IMR-90 (cell line): ENCODE results near the gene PIK3CB. TPM values are rescaled to one million over a fixed set of nuclear protein-coding genes. Genes with fewer than 3 reads are reported as not detected.

Experiments used
- ATAC-seq: fragments of 200-7000 bp; cut with Tn5 transposase; 2 replicates; pipeline ENCODE4 v1.9.1; 2020; ENCODE audit warnings: low read depth, mild to moderate bottlenecking, moderate library complexity
- Bru-seq: library from RNA; stranded (reverse); fragments of 400-500 nt; gene quantifications from one replicate; lab custom pipeline; 2021; lab: Mats Ljungman, UMichigan
- BruChase-seq, 2 experiments: library from RNA; stranded (reverse); fragments of 400-500 nt; gene quantifications; one replicate each; lab custom pipeline; 2021; lab: Mats Ljungman, UMichigan
- BruUV-seq: library from RNA; stranded (reverse); fragments of 400-500 nt; replicated peaks from 2 replicates; lab custom pipeline; 2021; lab: Mats Ljungman, UMichigan
- CTCF ChIA-PET: fragments of 300-600 bp; formaldehyde crosslinking; extraction: SDS; loops from one replicate; lab custom pipeline; 2021; ENCODE audit warnings: antibody characterized with exemption; lab: Yijun Ruan, JAX
- POLR2A ChIA-PET: fragments of 300-600 bp; sonication (Branson Sonifier 250); formaldehyde crosslinking; loops from one replicate; lab custom pipeline; 2022; ENCODE audit warnings: antibody characterized with exemption; ENCODE audit not compliant: unreplicated experiment; lab: Charles Lee
- DNase-seq: peaks from one replicate; pipeline ENCODE4 v3.0.0; 2013
- H2AFZ ChIP-seq: replicated peaks from 2 replicates; pipeline ENCODE3; 2013; ENCODE audit warnings: low read length, mild to moderate bottlenecking; ENCODE audit not compliant: poor library complexity
- H2AK5ac ChIP-seq: 2 replicates; pipeline ENCODE4 v1.6.1; 2013; ENCODE audit warnings: low read depth, low read length, inconsistent platforms
- H2AK9ac ChIP-seq: replicated peaks from 2 replicates; pipeline ENCODE3; 2013; ENCODE audit warnings: mild to moderate bottlenecking, low read depth, low read length, moderate library complexity; ENCODE audit not compliant: poor library complexity
- H2BK120ac ChIP-seq: 2 replicates; pipeline ENCODE4 v1.6.1; 2013; ENCODE audit warnings: low read depth, low read length, inconsistent platforms
- H2BK15ac ChIP-seq: 3 replicates; pipeline ENCODE4 v1.6.1; 2013; ENCODE audit warnings: low read depth, low read length, inconsistent platforms
- H2BK20ac ChIP-seq: 2 replicates; pipeline ENCODE4 v1.6.1; 2013; ENCODE audit warnings: low read depth, mild to moderate bottlenecking, inconsistent platforms, low read length, moderate library complexity
- H2BK5ac ChIP-seq: 2 replicates; pipeline ENCODE4 v1.6.1; 2013; ENCODE audit warnings: mild to moderate bottlenecking, low read depth, low read length, inconsistent platforms; ENCODE audit not compliant: poor library complexity, severe bottlenecking
- H3K14ac ChIP-seq: replicated peaks from 2 replicates; pipeline ENCODE4 v1.6.1; 2013; ENCODE audit warnings: low read depth, low read length, inconsistent platforms
- H3K18ac ChIP-seq: 2 replicates; pipeline ENCODE4 v1.6.1; 2013; ENCODE audit warnings: low read depth, low read length, control low read depth
- H3K23ac ChIP-seq: 2 replicates; pipeline ENCODE4 v1.6.1; 2013; ENCODE audit warnings: low read depth, low read length, inconsistent platforms
- H3K27ac ChIP-seq: 2 replicates; pipeline ENCODE4 v1.5.1; 2013; ENCODE audit warnings: mild to moderate bottlenecking, control low read depth, low read length; ENCODE audit not compliant: insufficient read depth
- H3K27me3 ChIP-seq: 2 replicates; pipeline ENCODE4 v1.6.1; 2013; ENCODE audit warnings: low read length; ENCODE audit not compliant: control insufficient read depth, insufficient read depth
- H3K36me3 ChIP-seq: 2 replicates; pipeline ENCODE4 v1.6.1; 2013; ENCODE audit warnings: low read length, mixed read lengths; ENCODE audit not compliant: control insufficient read depth, insufficient read depth
- H3K4ac ChIP-seq: 2 replicates; pipeline ENCODE4 v1.6.1; 2013; ENCODE audit warnings: low read depth, low read length, inconsistent platforms
- H3K4me1 ChIP-seq: 2 replicates; pipeline ENCODE4 v1.6.1; 2013; ENCODE audit warnings: low read length, mixed read lengths; ENCODE audit not compliant: control insufficient read depth, insufficient read depth
- H3K4me2 ChIP-seq: 2 replicates; pipeline ENCODE4 v1.6.1; 2013; ENCODE audit warnings: low read depth, mild to moderate bottlenecking, control low read depth, low read length, moderate library complexity
- H3K4me3 ChIP-seq: 2 replicates; pipeline ENCODE4 v1.5.1; 2013; ENCODE audit warnings: low read depth, mild to moderate bottlenecking, control low read depth, low read length, moderate library complexity; ENCODE audit not compliant: insufficient read depth
- H3K56ac ChIP-seq: 2 replicates; pipeline ENCODE4 v1.6.1; 2013; ENCODE audit warnings: low read length, inconsistent platforms; ENCODE audit not compliant: insufficient read depth; ENCODE audit errors: extremely low read depth
- H3K79me1 ChIP-seq, 2 experiments: 2 replicates each; pipeline ENCODE4 v1.6.1; 2013; ENCODE audit warnings: low read length in 2 of 2, inconsistent platforms in 1 of 2, low read depth in 1 of 2
- H3K9ac ChIP-seq: 2 replicates; pipeline ENCODE4 v1.6.1; 2013; ENCODE audit warnings: low read depth, low read length, control low read depth
- H3K9me1 ChIP-seq: 2 replicates; pipeline ENCODE4 v1.6.1; 2013; ENCODE audit warnings: low read length, inconsistent platforms; ENCODE audit not compliant: insufficient read depth
- H3K9me3 ChIP-seq: 2 replicates; pipeline ENCODE4 v1.6.1; 2013; ENCODE audit warnings: low read length; ENCODE audit not compliant: control insufficient read depth, insufficient read depth
- H4K20me1 ChIP-seq: 2 replicates; pipeline ENCODE4 v1.6.1; 2013; ENCODE audit warnings: low read length, inconsistent platforms; ENCODE audit not compliant: insufficient read depth
- H4K5ac ChIP-seq: 2 replicates; pipeline ENCODE4 v1.6.1; 2013; ENCODE audit warnings: mild to moderate bottlenecking, low read depth, low read length, control low read depth
- H4K8ac ChIP-seq, 2 experiments: 2 replicates each; pipeline ENCODE4 v1.6.1; 2013; ENCODE audit warnings: low read depth in 2 of 2, low read length in 2 of 2, control low read depth in 1 of 2, inconsistent platforms in 1 of 2
- H4K91ac ChIP-seq: 2 replicates; pipeline ENCODE4 v1.6.1; 2013; ENCODE audit warnings: low read depth, low read length, inconsistent platforms; ENCODE audit not compliant: insufficient read depth
- BHLHE40 ChIP-seq: fragments of 150-350 bp; IDR thresholded peaks from 2 replicates; pipeline ENCODE4 v1.6.1; 2016; ENCODE audit warnings: mild to moderate bottlenecking, low read depth, low read length
- CEBPB ChIP-seq: IDR thresholded peaks from 2 replicates; pipeline ENCODE4 v1.6.1; 2012; ENCODE audit warnings: low read depth, low read length, improper control_type of control experiment
- CHD1 ChIP-seq: IDR thresholded peaks from 2 replicates; pipeline ENCODE4 v1.6.1; 2012; ENCODE audit warnings: low read depth, low read length, improper control_type of control experiment
- CTCF ChIP-seq: conservative IDR thresholded peaks from 2 replicates; pipeline ENCODE4 v1.5.1; 2012; ENCODE audit warnings: mild to moderate bottlenecking, low read depth, low read length, improper control_type of control experiment
- ELK1 ChIP-seq: fragments of 150-350 bp; IDR thresholded peaks from 2 replicates; pipeline ENCODE4 v1.6.1; 2016; ENCODE audit warnings: low read depth, mild to moderate bottlenecking, low read length, moderate library complexity, borderline replicate concordance
- FOS ChIP-seq: fragments of 150-350 bp; IDR thresholded peaks from 2 replicates; pipeline ENCODE4 v1.6.1; 2016; ENCODE audit warnings: low read depth, low read length
- MAFK ChIP-seq: IDR thresholded peaks from 2 replicates; pipeline ENCODE4 v1.6.1; 2012; ENCODE audit warnings: low read depth, low read length, improper control_type of control experiment
- MAZ ChIP-seq: IDR thresholded peaks from 2 replicates; pipeline ENCODE4 v1.6.1; 2012; ENCODE audit warnings: low read depth, mild to moderate bottlenecking, low read length, improper control_type of control experiment, moderate library complexity, borderline replicate concordance
- MXI1 ChIP-seq: IDR thresholded peaks from 2 replicates; pipeline ENCODE4 v1.6.1; 2012; ENCODE audit warnings: low read depth, mild to moderate bottlenecking, low read length, moderate library complexity, borderline replicate concordance
- POLR2A ChIP-seq: IDR thresholded peaks from 2 replicates; pipeline ENCODE4 v1.6.1; 2012; ENCODE audit warnings: mild to moderate bottlenecking, low read depth, low read length
- RAD21 ChIP-seq: IDR thresholded peaks from 2 replicates; pipeline ENCODE4 v1.6.1; 2012; ENCODE audit warnings: low read length, improper control_type of control experiment
- RFX5 ChIP-seq: IDR thresholded peaks from 2 replicates; pipeline ENCODE4 v1.8.0; 2012; ENCODE audit warnings: low read depth, mild to moderate bottlenecking, low read length, moderate library complexity
- SMC3 ChIP-seq: fragments of 150-350 bp; IDR thresholded peaks from 2 replicates; pipeline ENCODE4 v1.6.1; 2016; ENCODE audit warnings: low read depth, mild to moderate bottlenecking, antibody characterized with exemption, low read length, moderate library complexity
- WGBS, 2 experiments: methylation state at CpG; one replicate each; pipeline versions ENCODE4 v1.1.5 to v1.1.7; 2013; ENCODE audit warnings: missing lambda C conversion rate in 2 of 2; ENCODE audit not compliant: insufficient read length in 1 of 2; ENCODE audit errors: extremely low coverage in 2 of 2; 5-methylcytosine and 5-hydroxymethylcytosine counted together
- dilution Hi-C: fragments of 300-500 bp; cut with HindIII; formaldehyde crosslinking; loops from one replicate; pipeline ENCODE4 v1.14.3; 2018; ENCODE audit warnings: low sequenced_read_pairs; ENCODE audit not compliant: unreplicated experiment
- in situ Hi-C: fragments of 300-500 bp; cut with MboI; formaldehyde crosslinking; loops from 3 replicates; pipeline ENCODE4 v1.14.3; 2019; ENCODE audit warnings: low sequenced_read_pairs, inconsistent platforms, mixed read lengths
- intact Hi-C: fragments of 100-400 bp; cut with micrococcal nuclease; formaldehyde crosslinking; loops from 2 replicates; pipeline ENCODE4 v1.10.0; 2022
- long read RNA-seq: library from polyadenylated mRNA; unstranded; transcript quantifications from one replicate; pipeline ENCODE4 v2.0.0, GENCODE V29; 2021; ENCODE audit not compliant: unreplicated experiment
- polyA plus RNA-seq, 3 experiments: library from polyadenylated mRNA; depleted of rRNA; stranded (reverse); fragments of >200 nt; gene quantifications; 2 replicates each; pipeline ENCODE4 v1.2.3, GENCODE V29; 2012; ENCODE audit warnings: low replicate concordance in 1 of 3
- total RNA-seq: library from RNA; depleted of rRNA; stranded (reverse); fragments of >200 nt; gene quantifications from 2 replicates; pipeline ENCODE4 v1.2.3, GENCODE V29; 2012; rRNA removed

Gene PIK3CB
- 6.3 and 7.5 TPM in 2 replicates for total RNA-seq
- 5.2 and 6.8 TPM in 2 replicates for polyA plus RNA-seq (2012; rRNA removed)
- polyA plus RNA-seq (2012; cell fraction: cytosol; rRNA removed): 3.1 and 5.1 TPM in 2 replicates
- polyA plus RNA-seq (2012; cell fraction: nucleus; rRNA removed; ENCODE audit: low replicate concordance): 1.2 and 5.8 TPM in 2 replicates
- Bru-seq, nascent RNA: percentile 73 among the genes with signal in this experiment
- BruChase-seq, experiment 1, labeled RNA remaining after a 6-hour chase: percentile 73 among the genes with signal in this experiment
- percentile 65 among the genes with signal in this experiment for BruChase-seq, experiment 2, labeled RNA remaining after a 2-hour chase
- long read RNA-seq, full-length matches to known transcripts: 1 of 19 reads
- long read RNA-seq, partial matches to known transcripts: 2 of 19 reads
- long read RNA-seq, other reads (novel, unspliced or antisense): 16 of 19 reads

GRCh38 chr3:138834596-138835396, at the start of gene PIK3CB:
Gene PIK3CB (minus strand): TSS chr3:138834928. CDS start chr3:138759343, 75,585 bp downstream.
- Histone ChIP-seq H3K79me1 (peaks cover 15 to 36% of the 10 kb centered on the region in 2 experiments), H4K91ac (peak within 1 kb of the TSS; percentile 94), H4K8ac (peak within 1 kb of the TSS; percentile 94 to 95), H3K23ac (peak within 1 kb of the TSS; percentile 95), H3K4ac (peak within 1 kb of the TSS; percentile 98), H4K5ac (peak within 1 kb of the TSS; percentile 56), H3K4me2 (peak within 1 kb of the TSS; percentile 99), H3K56ac (peak within 1 kb of the TSS; percentile 98), H3K27ac (peak within 1 kb of the TSS; percentile 83), H3K9me1 (peaks cover 3% of the 10 kb centered on the region; the same call in 1 of the 2 replicates), H3K14ac (peak within 1 kb of the TSS; percentile 99), H2AFZ (peak within 1 kb of the TSS; percentile 93), H3K9me3 (no peaks in the 10 kb centered on the region), H3K36me3 (no peaks in the 10 kb centered on the region; the same call in 1 of the 2 replicates), H2BK20ac (0 out of 2 replicates have a peak within 1 kb of the TSS, but pooled peaks have one; percentile 30), H4K20me1 (no peaks in the 10 kb centered on the region; the same call in 1 of the 2 replicates), H2BK5ac (peak within 1 kb of the TSS; percentile 64), H3K9ac (peak within 1 kb of the TSS; percentile 85), H2AK5ac (0 out of 2 replicates have a peak within 1 kb of the TSS, but pooled peaks have one; percentile 1), H3K18ac (peak within 1 kb of the TSS; percentile 22), H2BK120ac (peak within 1 kb of the TSS; percentile 87), H3K4me3 (peak within 1 kb of the TSS; percentile 85), H2BK15ac (peak within 1 kb of the TSS; percentile 90; the same call in 1 of the 3 replicates), H2AK9ac (peak within 1 kb of the TSS; percentile 93), H3K4me1 (peaks cover 1% of the 10 kb centered on the region; the same call in 1 of the 2 replicates), H3K27me3 (no peaks in the 10 kb centered on the region)
- WGBS, 2 experiments: 0% methylated on average over 14 of the region's 88 CpGs; no CpG with 5 or more reads in 1 of the 2 experiments
- in situ Hi-C loops: no loop called here
- no TSS peak for BruUV-seq
- peak; percentile 97 for ATAC-seq
- dilution Hi-C loops: no loop called here
- ChIA-PET CTCF (no interaction called here), POLR2A (no interaction called here)
- intact Hi-C loops: loop anchor here (1.0 to 10.0 kb wide), 3 partner anchors 81 to 240 kb away; partner anchors contain the start of gene CEP70
- peak; percentile 62 for DNase-seq
- TF ChIP-seq MAFK (no peak), SMC3 (no peak), BHLHE40 (no peak), RFX5 (no peak), CHD1 (no peak), ELK1 (no peak), POLR2A (peak; percentile 70), FOS (no peak), CEBPB (no peak), CTCF (no peak), MXI1 (peak; percentile 47; the same call in 1 of the 2 replicates), RAD21 (no peak), MAZ (peak; percentile 87; the same call in 1 of the 2 replicates)
